M059J (cell line): Measurements from ENCODE around the gene TGFBI. TPM values are rescaled to one million over a fixed set of nuclear protein-coding genes. Genes with fewer than 3 reads are reported as not detected.

Experiments used
- DNase-seq: peaks from one replicate; pipeline ENCODE4 v3.0.0-alpha.2; 2012; ENCODE audit warnings: low read depth
- total RNA-seq: library from RNA; depleted of rRNA; stranded (reverse); fragments of >200 nt; shearing (Covaris generic); gene quantifications from 2 replicates; pipeline ENCODE4 v1.2.3, GENCODE V29; 2014

TGFBI gene
- total RNA-seq, 1 experiment from 2014 or later: 744 TPM

GRCh38 chr5:136001466-136001981, 27.3 kb upstream of the TGFBI start:
- DNase-seq: no peak

GRCh38 chr5:136004436-136004835, 24.4 kb upstream of the TGFBI start:
- peak; percentile 74 for DNase-seq

DNA sequence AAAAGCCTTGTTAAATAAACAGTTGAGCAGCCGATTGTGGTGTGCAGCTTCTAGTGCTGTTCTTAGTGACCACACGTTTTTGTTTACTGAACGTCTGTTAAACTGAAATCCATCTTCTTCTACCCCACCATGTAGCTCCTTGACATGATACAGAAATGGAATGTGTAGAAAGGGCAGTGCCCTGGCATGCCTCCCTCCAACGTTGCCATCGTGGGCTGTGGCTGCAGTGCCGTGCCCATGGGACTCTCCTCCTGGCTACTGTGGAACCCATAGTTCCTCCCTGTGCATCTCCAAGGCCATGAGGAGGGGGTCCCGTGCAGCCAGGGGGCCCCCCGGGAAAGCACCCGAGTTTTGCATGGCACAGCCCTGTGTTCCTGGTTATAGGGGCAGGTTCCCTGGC, 23.3 kb upstream of the TGFBI start:
- DNase-seq: peak; percentile 38

DNA sequence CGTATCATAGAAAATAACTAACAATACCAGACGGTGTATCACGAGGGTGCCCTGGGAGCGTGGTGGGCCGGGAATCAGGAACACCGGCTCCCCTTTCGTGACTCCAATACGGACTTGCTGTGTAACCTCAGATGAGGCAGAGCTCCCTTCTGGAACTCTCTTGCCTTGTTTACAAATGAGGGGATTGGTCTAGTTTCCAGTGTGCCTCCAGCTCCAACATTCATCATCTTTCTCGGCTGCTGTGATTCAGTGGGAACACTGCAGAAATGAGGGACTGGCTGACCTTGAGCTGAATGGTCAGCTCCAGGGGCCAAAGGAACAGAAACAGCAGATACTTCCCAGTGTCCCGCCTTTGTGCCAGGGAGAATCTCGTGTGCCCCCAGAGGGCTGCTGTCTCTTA, 22.6 kb upstream of the TGFBI start:
- DNase-seq: peak; percentile 58

DNA sequence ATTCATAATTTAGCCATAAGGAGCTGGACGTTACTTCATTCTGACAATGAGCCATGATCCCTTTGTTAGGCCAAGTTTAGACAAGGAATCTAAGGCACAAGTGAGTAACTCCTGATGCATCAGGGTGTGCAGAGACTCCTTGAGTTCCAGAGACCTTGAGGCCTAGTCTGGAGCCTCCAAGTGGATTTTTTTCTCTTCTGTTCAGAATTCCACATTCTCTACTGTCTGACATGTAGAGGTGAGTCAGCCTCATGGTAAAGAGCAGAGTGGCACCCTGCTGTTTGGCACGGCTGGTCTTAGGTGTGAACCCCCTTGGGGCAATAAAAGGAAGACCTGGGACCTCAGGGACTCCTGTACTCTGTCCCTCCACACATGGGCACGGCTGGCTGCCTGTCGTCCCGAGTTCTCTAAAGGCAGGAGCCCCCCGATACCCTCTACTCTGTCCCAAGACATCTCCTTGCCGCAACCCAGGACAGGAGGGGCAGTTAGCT, 22.0 kb upstream of the TGFBI start:
- DNase-seq: peak; percentile 94

DNA sequence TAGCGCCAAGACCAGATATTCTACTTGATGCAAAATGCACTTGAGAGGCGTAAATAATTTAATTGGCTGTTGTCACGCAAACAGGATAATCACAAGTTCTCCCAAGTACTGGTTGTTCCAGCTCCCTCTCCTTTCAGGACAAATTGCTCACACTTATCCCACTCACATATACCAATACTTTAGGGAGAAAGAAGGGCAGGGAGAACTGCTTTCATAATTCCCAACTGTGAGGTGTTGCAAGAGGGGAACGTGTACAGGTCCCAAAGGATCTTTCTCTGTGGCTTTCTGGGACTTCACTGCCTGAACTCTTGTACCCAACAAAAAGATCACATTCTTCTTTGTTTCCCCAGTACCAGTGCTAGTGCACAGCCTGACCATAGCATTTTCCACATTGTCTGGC, 21.5 kb upstream of the TGFBI start:
- peak; percentile 29 for DNase-seq

DNA sequence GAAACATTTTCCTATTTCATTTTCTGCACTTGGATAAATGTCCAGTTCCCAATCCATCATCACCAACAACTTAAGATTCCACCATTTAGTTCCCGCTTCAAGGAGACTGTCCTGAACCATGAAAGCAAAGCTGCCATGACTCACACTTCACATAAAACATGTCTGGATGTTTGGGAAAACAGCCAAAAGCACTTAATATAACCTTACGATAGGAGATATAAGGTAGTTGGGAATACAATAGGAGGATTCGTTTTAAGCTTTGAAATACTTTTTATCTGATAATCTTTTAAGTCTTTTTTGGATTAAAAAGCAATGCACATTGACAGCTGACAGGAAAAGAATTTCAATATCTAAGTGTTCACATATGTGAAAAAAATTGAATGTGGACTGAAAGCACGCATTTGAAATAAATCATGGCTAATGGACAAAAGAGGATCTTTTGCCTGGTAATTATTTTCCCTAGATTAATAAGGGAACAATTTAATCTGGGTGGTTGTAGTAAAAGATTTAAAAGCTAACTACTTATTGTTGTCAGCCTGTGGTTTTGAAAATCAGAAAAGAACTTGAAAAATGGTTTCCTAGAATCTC, 17.3 kb upstream of the TGFBI start:
- peak; percentile 93 for DNase-seq

DNA sequence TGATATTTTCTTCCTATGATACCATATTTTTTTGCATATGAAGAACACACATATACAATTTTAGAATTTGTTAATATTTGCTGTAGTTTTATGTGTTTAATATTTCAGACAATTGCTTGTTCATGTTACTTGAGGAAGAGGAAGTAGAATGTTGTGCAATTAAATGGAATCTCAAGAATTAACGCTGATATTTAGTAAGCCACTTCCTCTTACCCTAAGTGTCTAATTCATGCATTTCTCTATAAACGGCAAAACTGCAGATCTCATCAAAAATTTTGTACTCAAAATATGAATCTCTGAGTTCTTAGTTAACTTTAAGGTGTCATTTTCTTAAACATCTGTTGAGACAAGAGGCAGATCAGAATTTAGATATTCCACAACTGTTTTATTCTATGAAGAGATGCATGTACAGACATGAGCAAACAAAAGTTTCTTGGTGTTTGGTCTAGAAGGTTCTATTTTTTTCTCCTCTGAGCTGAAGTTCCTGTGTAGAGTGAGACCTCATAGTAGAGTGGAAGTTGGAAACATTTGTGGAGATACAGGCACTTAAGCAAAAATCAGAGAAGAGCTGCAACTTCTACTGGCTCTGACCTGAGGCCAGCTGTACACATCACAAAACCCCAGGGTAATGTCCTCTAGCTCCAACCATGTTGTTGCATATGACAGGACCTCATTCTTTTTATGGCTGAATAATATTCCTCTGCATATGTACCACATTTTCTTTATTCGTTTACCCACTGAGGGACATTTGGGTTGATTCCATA, 16.6 kb upstream of the TGFBI start:
- peak; percentile 61 for DNase-seq

- DNase-seq: no peak
Measured at GRCh38 chr5:136013559-136013958, 15.2 kb upstream of the TGFBI start.

- peak; percentile 76 for DNase-seq
Measured at GRCh38 chr5:136014049-136015002, 14.5 kb upstream of the TGFBI start.

DNA sequence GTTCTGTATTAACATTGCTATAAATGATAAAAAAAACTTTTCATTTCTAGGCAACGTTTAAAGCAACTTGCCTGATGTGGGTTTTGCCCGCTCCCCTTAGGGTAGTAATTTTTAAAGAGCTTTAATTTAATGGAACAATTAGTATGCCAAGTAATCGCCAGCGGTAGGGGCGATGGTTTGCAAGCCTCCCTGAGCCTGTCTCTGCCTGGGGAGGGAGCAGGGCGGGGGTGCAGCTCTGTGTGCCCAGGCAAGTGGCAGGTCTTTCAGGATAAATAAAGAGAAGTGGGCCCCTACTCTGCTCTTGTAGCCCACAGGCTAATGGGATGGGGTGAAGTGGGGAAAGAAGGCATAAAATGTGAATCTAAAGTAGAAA, 13.8 kb upstream of the TGFBI start:
- no peak for DNase-seq

GRCh38 chr5:136015966-136016650, 12.7 kb upstream of the TGFBI start:
- DNase-seq: no peak

- DNase-seq: peak; percentile 100
Measured at GRCh38 chr5:136016945-136017530, 11.8 kb upstream of the TGFBI start.

GRCh38 chr5:136018814-136019783, 9.7 kb upstream of the TGFBI start:
- DNase-seq: peak; percentile 97

DNA sequence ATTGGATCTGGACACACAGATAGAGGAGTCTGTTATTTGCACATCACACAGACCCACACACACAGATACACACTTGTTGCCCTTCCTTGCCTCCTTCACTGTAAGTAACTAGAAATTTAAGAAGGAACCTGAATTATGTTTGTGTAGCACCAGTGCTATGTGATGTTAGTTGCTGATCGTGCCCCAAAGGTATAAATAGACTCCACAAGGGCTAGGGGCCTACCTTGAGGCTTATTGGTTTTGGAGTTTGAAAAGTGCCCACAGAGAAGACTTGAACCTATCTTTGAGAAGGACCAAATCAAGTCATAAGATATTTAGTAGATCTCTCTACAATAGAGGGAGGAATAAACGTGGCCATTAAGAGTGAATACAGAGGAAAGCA, 8.8 kb upstream of the TGFBI start:
- DNase-seq: no peak

- peak; percentile 98 for DNase-seq
Measured at GRCh38 chr5:136020383-136021015, 8.3 kb upstream of the TGFBI start.

- DNase-seq: peak; percentile 78
Measured at GRCh38 chr5:136021016-136021405, 7.8 kb upstream of the TGFBI start.

- DNase-seq: no peak
Measured at GRCh38 chr5:136022965-136023364, 5.8 kb upstream of the TGFBI start.

DNA sequence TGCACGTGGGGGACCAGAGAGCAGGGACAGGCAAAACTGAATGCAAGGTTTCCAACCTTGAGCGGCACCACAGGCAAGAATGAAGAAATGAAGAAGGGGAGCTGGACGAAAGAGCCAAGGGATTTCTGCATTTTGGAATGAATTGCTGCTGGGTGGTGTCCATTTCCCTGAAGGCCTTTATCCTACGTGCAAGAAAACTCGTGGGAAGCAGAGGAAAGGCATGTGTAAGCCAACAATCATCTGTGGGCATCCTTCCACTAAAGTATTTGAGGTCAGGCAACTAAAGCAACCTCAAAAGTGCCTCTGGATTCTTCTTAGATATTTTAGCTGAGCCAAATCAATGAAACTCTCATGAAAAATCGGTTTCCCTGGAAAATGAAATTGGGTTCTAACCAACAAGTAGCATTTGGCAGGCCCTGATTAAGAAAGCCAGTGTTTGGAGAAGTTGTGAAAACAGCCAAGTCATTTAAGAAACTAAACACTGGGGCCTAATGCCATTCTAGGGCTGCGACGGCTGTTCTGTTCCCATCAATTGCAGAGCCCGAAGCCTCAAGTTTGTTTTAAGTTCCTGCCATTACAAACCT, 4.7 kb upstream of the TGFBI start:
- peak; percentile 86 for DNase-seq
